ENCODE measurements around the gene RPL15.

DNA sequence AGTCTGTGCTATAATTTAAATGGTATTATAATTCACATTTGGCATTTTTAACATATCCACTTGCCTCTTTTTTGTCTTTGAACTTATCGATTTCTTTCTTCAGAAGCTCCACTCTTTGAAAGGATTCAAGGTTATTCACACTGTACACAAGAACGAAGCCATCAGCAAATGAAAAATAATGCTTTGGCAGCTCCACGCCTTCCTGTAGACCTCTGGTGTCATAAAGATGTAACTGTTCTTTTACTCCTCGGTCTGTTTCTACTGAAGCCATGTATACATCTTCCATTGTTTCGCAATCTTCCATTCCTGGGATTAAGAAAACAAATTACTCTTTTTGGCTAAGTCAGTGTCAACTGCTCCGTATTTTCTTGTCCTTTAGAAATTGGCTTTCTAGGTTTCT is 16.2 kb upstream of the RPL15 start:
- TF ChIP-seq, protein P1, sequence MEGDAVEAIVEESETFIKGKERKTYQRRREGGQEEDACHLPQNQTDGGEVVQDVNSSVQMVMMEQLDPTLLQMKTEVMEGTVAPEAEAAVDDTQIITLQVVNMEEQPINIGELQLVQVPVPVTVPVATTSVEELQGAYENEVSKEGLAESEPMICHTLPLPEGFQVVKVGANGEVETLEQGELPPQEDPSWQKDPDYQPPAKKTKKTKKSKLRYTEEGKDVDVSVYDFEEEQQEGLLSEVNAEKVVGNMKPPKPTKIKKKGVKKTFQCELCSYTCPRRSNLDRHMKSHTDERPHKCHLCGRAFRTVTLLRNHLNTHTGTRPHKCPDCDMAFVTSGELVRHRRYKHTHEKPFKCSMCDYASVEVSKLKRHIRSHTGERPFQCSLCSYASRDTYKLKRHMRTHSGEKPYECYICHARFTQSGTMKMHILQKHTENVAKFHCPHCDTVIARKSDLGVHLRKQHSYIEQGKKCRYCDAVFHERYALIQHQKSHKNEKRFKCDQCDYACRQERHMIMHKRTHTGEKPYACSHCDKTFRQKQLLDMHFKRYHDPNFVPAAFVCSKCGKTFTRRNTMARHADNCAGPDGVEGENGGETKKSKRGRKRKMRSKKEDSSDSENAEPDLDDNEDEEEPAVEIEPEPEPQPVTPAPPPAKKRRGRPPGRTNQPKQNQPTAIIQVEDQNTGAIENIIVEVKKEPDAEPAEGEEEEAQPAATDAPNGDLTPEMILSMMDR (IDR thresholded peaks at IDR 0.05; ENCODE audit: low read depth, low read length), result no peak
- no peak for TF ChIP-seq MAX (IDR thresholded peaks at IDR 0.05; ENCODE audit: low read depth, low read length)
- no peak for TF ChIP-seq POLR2A (IDR thresholded peaks at IDR 0.05; ENCODE audit: extremely low read depth, insufficient read length)
